HAP-1 (cell line): ENCODE measurements around the gene WDR93.
A peak's percentile ranks its signal among the peaks of the same experiment; 100 is the strongest.

Source experiments
- DNase-seq, 2 experiments: peaks; one replicate each; pipeline ENCODE4 v3.0.0-alpha.2; 2016 to 2020; ENCODE audit warnings: low spot score in 2 of 2
- H3K27me3 ChIP-seq: fragments of 250-450 bp; sonication (Bioruptor Pico); 2 replicates; pipeline ENCODE4 v1.5.1; 2020; ENCODE audit warnings: low read depth, mild to moderate bottlenecking, moderate library complexity
- H3K36me3 ChIP-seq: fragments of 250-450 bp; sonication (Bioruptor Pico); replicated peaks from 2 replicates; pipeline ENCODE4 v1.5.1; 2020; ENCODE audit warnings: mild to moderate bottlenecking
- H3K4me1 ChIP-seq: fragments of 250-450 bp; sonication (Bioruptor Pico); 2 replicates; pipeline ENCODE4 v1.5.1; 2020; ENCODE audit warnings: mild to moderate bottlenecking
- H3K4me3 ChIP-seq: fragments of 250-450 bp; sonication (Bioruptor Pico); 2 replicates; pipeline ENCODE4 v1.5.1; 2020; ENCODE audit warnings: mild to moderate bottlenecking, moderate library complexity
- H3K9me3 ChIP-seq: fragments of 250-450 bp; sonication (Bioruptor Pico); 2 replicates; pipeline ENCODE4 v1.5.1; 2020; ENCODE audit warnings: mild to moderate bottlenecking, moderate library complexity
- in situ Hi-C: fragments of 300-500 bp; cut with MboI; formaldehyde crosslinking; loops from 3 replicates; pipeline ENCODE4 v1.14.3; 2020; ENCODE audit warnings: low sequenced_read_pairs, inconsistent platforms, mixed read lengths

The WDR93 gene

DNA sequence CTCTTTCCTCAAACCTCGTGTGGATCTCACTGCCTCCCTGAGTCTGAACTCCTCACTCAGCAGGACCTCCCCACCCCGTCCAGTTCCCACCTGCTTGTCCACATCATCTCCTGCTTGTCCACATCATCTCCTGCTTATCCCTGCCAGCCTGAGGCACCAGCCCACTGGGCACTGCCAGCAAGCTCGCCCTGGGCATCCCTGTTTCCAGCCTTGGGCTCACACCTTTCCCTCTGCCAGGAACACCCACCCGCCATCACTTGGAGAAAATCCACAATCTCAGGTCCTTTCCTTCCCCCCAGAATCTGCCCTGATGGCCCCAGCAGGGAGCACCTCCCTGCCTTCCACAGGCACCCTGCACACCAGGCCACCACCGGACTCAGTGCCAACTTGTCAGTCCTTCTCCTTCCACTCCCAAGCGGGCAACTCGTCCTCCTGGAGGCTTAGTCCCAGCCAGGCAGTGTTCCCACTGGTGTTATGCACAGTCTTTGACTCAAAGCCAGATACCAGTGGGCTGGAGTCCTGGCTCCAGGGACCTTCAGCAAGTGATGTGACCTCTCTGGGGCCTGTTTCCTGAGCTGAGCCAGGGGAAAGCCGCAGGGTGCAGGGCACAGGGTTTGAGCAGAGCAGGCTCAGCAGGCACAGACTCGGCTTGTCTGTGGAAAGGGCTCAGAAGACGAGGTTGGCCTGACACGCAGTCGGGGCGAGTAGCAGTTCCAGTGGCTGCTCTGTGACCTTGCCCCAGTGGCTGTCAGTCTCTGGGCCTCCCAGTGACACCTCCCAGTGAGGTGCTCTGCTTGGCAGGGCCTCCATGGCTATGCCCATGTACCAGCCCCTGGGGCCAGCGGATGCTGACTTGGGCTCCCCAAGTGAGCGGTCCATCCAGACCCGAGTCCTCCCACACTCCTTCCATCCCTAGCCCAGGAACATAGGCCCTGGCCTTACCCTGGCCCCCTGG, 76.0 kb downstream of the WDR93 start:
- in situ Hi-C loops, result loop anchor here (10.0 kb wide), 1 partner anchor 308 kb away; no protein-coding TSS in a partner anchor
- DNase-seq, result no peak
- H3K4me3 ChIP-seq, result no peak overlapping the region
- no peaks in the 10 kb centered on the region for H3K4me1 ChIP-seq
- H3K36me3 ChIP-seq, result no peaks in the 10 kb centered on the region
- no peaks in the 10 kb centered on the region for H3K27me3 ChIP-seq
- H3K9me3 ChIP-seq, result 0 out of 2 replicates have a peak, but pooled peaks cover 4% of the 10 kb centered on the region

DNA sequence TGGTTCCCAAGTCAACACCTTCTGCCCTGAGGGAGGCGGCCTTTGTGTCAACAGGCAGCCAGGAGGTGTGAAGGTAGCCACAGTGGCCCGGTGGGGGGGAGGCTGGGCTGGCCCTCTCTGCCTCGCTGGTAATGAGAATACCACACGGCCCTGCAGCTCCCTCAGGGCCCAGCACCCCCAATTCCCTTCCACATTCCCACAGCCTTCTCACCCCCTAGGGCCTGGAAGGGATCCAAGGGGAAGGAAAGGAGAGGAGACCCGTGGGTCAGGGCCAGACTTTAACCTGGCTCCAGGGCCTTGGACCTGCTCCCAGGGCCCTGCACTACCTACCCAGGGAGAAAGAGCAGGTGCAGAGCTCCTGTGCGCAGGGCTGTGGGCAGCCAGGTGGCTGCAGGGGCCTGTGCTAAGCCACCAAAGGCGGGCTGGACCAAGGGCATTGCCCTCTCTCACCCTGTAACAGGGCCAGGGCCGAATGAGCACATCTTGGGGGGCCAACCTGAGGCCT, 76.9 kb downstream of the WDR93 start:
- in situ Hi-C loops, result loop anchor here (10.0 kb wide), 1 partner anchor 307 kb away; no protein-coding TSS in a partner anchor
- H3K36me3 ChIP-seq, result no peaks in the 10 kb centered on the region
- no peak overlapping the region for H3K4me3 ChIP-seq
- no peaks in the 10 kb centered on the region for H3K27me3 ChIP-seq
- 0 out of 2 replicates have a peak, but pooled peaks cover 4% of the 10 kb centered on the region for H3K9me3 ChIP-seq
- no peak for DNase-seq
- no peaks in the 10 kb centered on the region for H3K4me1 ChIP-seq

GRCh38 chr15:89768071-89768500, 77.5 kb downstream of the WDR93 start:
- no peaks in the 10 kb centered on the region; the same call in 1 of the 2 replicates for H3K4me1 ChIP-seq
- no peaks in the 10 kb centered on the region for H3K36me3 ChIP-seq
- H3K9me3 ChIP-seq, result 0 out of 2 replicates have a peak, but pooled peaks cover 4% of the 10 kb centered on the region
- no peak overlapping the region for H3K4me3 ChIP-seq
- DNase-seq, result no peak
- in situ Hi-C loops, result loop anchor here (10.0 kb wide), 1 partner anchor 307 kb away; no protein-coding TSS in a partner anchor
- H3K27me3 ChIP-seq, result no peaks in the 10 kb centered on the region

GRCh38 chr15:89769366-89769765, 78.8 kb downstream of the WDR93 start:
- H3K27me3 ChIP-seq, result no peaks in the 10 kb centered on the region
- in situ Hi-C loops, result loop anchor here (10.0 kb wide), 1 partner anchor 305 kb away; no protein-coding TSS in a partner anchor
- DNase-seq, result no peak
- no peaks in the 10 kb centered on the region for H3K36me3 ChIP-seq
- H3K9me3 ChIP-seq, result no peaks in the 10 kb centered on the region
- no peak overlapping the region for H3K4me3 ChIP-seq
- no peaks in the 10 kb centered on the region; the same call in 1 of the 2 replicates for H3K4me1 ChIP-seq

DNA sequence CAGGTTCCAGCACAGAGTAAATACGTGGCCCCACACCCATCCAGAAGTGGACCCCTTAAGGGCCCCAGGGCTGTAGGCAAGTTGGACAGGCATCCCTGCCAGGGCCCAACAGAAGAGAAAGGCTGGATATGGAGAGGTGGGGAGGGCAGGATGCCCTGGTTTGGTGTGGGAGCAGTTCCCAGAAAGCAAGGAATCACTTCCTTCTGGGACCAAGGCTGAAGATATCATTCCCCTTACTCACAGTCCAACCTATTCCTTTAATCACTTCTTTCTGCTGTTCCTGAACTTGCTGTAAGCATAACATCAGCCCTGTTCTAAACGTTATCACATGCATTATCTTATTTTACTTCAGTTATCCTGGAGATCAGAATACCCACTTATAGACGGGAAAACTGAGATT, 79.4 kb downstream of the WDR93 start:
- in situ Hi-C loops, result no loop called here
- Histone ChIP-seq H3K9me3 (no peaks in the 10 kb centered on the region), H3K27me3 (no peaks in the 10 kb centered on the region), H3K4me1 (no peaks in the 10 kb centered on the region; the same call in 1 of the 2 replicates), H3K4me3 (no peak overlapping the region), H3K36me3 (no peaks in the 10 kb centered on the region)
- DNase-seq, result no peak

DNA sequence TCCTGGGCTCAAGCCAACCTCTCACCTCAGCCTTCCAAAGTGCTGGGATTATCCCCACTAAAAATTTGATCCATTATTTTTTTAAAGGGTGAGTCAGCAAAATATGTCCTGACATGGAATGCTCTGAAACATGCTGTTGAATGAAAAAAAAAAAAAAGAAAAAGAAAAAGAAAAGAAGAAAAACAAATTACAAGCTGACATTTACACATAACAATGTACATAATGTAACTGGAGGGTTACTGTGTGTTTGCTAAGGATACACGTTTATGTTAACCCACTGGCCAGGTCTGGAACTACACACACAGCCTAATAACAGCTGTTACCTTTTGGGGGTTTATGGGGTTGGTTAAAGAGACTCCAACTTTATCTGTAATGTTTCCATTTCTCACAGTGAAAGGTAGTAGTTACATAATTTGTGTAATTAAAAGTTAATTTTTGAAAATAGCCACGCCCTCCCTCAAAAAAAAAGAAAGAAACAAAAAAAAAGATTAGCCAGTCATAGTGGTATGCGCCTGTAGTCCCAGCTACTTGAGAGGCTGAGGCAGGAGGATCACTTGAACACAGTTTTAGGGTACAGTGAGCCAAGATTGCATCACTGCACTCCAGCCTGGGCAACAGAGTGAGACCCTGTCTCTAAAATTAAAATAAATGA, 82.4 kb downstream of the WDR93 start:
- Histone ChIP-seq H3K4me3 (no peak overlapping the region), H3K36me3 (no peaks in the 10 kb centered on the region), H3K9me3 (no peaks in the 10 kb centered on the region), H3K27me3 (no peaks in the 10 kb centered on the region), H3K4me1 (peaks cover 3% of the 10 kb centered on the region)
- in situ Hi-C loops, result no loop called here
- peak in 1 of 2 experiments; percentile 39 for DNase-seq

- no peaks in the 10 kb centered on the region for H3K9me3 ChIP-seq
- H3K36me3 ChIP-seq, result no peaks in the 10 kb centered on the region
- DNase-seq, result no peak
- in situ Hi-C loops, result no loop called here
- no peaks in the 10 kb centered on the region for H3K27me3 ChIP-seq
- H3K4me1 ChIP-seq, result peaks cover 3% of the 10 kb centered on the region
- no peak overlapping the region for H3K4me3 ChIP-seq
Observed at GRCh38 chr15:89774492-89774891, 83.9 kb downstream of the WDR93 start.

DNA sequence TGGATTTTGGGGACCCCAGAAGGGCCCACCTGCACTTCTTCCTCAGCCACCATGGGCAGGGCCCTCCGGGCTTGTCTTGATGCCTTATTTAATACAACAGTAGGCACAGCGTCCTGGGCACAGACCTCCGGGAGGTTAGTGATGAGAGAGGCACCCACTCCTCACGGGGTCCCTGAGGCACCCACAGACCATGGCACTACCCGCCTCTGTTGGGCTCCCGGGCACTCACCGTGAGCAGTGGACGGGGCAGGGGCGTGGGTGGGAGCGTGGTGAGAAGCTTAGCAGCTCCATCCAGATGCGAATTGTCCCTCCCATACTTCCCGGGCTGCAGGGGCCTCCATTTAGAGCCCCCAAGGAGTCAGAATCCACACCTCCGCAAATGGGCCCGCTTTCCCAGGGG, 85.2 kb downstream of the WDR93 start:
- in situ Hi-C loops, result no loop called here
- no peak overlapping the region for H3K4me3 ChIP-seq
- H3K4me1 ChIP-seq, result peaks cover 3% of the 10 kb centered on the region
- DNase-seq, result no peak
- H3K27me3 ChIP-seq, result no peaks in the 10 kb centered on the region
- no peaks in the 10 kb centered on the region for H3K9me3 ChIP-seq
- no peaks in the 10 kb centered on the region for H3K36me3 ChIP-seq

- peak within 1 kb of the TSS; percentile 21 for H3K4me3 ChIP-seq
- in situ Hi-C loops, result no loop called here
- peak; percentile 66 to 87 for DNase-seq
Observed at GRCh38 chr15:89776274-89777072, 85.9 kb downstream of the WDR93 start, which contains the start of gene MESP2. Gene MESP2, plus strand, starts transcription at chr15:89776332. Its CDS starts 26 bp downstream, at chr15:89776358.

GRCh38 chr15:89777073-89777751, 86.6 kb downstream of the WDR93 start:
- Histone ChIP-seq H3K27me3 (no peaks in the 10 kb centered on the region), H3K4me1 (peaks cover 3% of the 10 kb centered on the region), H3K9me3 (no peaks in the 10 kb centered on the region), H3K36me3 (no peaks in the 10 kb centered on the region), H3K4me3 (no peak overlapping the region)
- in situ Hi-C loops, result no loop called here
- DNase-seq, result no peak

More at GRCh38 chr15:89776274-89777072, 85.9 kb downstream of the WDR93 start, which contains the start of gene MESP2:
- H3K27me3 ChIP-seq, result no peaks in the 10 kb centered on the region
- H3K4me1 ChIP-seq, result peaks cover 3% of the 10 kb centered on the region
- H3K36me3 ChIP-seq, result no peaks in the 10 kb centered on the region
- no peaks in the 10 kb centered on the region for H3K9me3 ChIP-seq

DNA sequence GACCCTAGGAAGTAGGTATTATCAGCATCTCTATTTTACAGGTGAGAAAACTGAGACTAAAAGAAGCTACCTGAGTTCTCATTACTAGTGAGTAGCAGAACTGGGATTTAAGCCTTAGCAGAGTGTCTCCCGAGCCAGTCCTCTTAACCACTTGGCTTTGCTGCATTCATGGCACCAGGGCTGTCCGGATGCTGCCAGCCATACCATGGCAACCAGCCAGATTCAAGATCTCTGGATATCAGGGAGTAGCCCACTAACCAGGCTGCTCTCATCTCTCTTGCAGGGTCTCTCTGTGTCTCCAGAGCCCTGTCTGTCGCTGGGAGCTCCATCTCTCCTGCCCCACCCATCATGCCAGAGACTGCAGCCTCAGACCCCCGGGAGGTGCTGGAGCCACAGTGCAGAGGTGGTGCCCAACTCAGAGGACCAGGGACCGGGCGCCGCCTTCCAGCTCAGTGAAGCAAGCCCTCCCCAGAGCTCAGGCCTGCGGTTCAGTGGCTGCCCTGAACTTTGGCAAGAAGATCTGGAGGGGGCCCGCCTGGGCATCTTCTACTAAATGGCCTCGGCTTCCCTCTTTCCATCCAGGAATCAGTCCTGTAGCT, 87.3 kb downstream of the WDR93 start:
- Histone ChIP-seq H3K4me1 (peaks cover 3% of the 10 kb centered on the region), H3K36me3 (no peaks in the 10 kb centered on the region), H3K4me3 (no peak overlapping the region), H3K9me3 (no peaks in the 10 kb centered on the region), H3K27me3 (no peaks in the 10 kb centered on the region)
- DNase-seq, result no peak
- in situ Hi-C loops, result no loop called here

- no peak overlapping the region for H3K4me3 ChIP-seq
- no peaks in the 10 kb centered on the region for H3K36me3 ChIP-seq
- H3K9me3 ChIP-seq, result no peaks in the 10 kb centered on the region
- H3K27me3 ChIP-seq, result no peaks in the 10 kb centered on the region
- peaks cover 3% of the 10 kb centered on the region for H3K4me1 ChIP-seq
- no peak for DNase-seq
- in situ Hi-C loops, result no loop called here
Observed at GRCh38 chr15:89778861-89779260, 88.2 kb downstream of the WDR93 start.
